ENCODE measurements around the gene TNPO3.
"Not testable (repeated sequence)": the region's sequence is repeated elsewhere in the genome, so short reads cannot be mapped to it uniquely, and the experiment has no call there.

The TNPO3 gene

DNA sequence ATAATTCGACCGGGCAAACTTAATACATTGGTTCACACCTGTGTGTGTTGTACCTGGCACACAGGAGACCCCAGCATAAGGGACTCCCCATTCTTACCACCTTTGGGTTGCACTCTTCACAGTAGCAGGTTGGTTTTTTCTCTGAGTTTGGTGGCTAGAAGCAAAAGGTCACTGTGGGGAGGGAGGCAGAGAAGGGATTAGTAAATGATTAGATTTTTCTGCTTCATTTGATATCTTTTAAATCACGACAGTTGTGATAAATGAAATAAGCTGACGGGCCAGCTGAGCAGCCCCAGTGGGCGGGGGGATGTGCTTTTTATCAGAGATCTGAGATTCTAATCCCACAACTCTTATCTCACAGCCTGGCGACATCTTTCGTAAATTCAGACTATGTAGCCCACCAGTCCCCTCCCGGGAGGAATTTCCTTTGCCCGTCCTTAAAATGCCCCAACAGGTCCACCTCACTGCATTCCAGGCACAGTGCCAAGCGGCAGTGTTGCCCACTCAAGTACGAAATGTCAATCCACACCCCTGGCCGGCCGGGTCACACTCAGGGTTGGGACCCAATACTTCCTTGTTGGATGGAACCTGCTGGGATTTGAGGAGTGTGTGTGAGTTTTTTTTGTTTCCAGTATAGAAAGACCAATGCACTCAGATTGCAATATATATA, 133.9 kb downstream of the TNPO3 start:
- no peak for DNase-seq (ENCODE audit: low read depth)

DNA sequence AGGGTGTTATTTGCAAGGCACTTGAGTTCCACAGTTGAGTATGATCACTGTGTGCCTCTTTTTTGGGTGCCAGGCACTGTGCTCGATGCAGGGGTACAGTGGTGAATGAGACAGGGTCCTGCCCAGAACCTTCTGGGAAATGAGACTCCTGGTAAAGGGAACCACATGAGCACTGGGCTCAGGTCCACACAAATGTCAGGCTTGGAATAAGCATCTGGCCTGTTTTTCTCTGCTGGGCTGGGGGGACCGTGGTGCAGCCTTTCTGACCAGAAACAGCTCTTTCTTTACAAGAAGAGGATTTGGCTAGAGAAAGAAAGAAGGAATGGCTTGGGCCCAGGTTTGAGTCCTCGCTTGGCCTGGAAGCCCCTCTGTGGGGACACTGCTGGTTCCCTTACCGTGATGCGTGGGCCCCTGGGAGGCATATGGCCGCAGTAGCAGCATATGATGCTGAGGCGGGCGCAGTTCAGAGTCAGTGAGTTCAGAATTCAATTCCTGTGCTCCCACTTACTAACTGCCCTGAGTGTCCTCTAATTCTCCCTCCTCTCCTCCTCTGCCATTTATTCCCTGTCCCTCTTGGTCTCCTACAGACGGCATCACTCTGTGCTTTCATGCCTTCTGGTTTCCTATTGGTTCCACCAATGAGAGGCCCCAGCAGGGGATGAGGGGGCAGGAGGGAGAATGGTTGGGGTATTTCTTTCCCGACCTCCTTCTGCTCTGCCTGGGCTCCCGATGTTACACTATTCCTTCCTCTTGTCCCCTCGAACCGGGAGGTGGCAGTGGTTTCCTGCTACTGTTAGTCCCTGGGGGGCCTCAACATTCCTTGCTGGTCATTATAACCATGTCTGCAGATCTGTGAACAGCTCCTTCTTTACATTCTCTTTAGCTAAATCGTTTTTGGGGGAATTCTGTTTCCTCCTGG, 134.8 kb downstream of the TNPO3 start:
- no peak for DNase-seq (ENCODE audit: low read depth)

DNA sequence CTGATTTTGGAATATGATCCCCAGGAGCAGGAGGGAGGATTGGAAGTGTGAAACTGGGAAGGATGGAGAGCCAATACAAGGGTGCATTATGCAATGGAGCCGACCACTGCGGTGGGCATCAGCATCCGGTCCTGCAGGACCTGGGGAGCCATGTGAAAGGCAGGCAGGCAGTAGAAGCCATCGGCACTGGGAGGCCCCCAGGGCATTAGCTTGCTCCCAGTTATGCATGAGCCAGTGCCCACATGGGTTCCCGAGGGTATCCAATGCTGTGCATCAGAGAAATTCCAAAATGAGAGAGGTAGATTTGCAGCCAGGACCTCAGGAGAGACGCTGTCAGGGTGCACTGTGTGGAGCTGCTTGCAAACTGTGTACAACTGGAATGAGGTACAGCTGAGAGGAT, 135.7 kb downstream of the TNPO3 start:
- no peak for DNase-seq (ENCODE audit: low read depth)

DNA sequence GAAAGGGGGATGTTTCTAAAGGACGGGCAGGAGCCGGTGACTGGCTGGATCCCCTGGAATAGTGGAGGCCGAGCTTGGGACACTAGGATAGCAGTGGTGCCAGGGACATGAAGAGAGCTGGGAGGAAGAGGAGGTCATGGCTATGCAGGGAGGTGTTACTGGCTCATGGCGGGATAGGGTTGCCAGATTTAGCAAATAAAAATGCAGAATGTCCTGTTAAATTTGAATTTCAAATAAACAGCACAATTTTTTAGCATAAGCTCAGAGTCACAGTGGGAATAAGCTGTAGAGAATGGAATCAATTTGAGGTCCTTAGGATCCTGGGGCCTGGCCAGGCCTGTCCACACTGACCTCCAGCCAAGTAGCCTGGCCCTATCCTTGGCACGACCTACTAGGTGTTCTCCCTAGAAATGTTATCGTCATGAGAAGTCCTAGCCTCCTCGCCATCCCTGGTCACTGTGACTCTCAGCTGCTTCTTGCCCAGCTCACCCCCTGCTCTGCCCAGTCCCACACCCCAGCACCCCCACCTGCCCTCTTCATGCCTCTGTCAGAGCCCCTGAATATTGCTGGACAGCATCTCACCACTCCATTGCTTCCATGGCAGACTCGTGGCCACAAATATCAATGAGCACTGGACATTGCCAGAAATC, 136.8 kb downstream of the TNPO3 start:
- no peak for DNase-seq (ENCODE audit: low read depth)

DNA sequence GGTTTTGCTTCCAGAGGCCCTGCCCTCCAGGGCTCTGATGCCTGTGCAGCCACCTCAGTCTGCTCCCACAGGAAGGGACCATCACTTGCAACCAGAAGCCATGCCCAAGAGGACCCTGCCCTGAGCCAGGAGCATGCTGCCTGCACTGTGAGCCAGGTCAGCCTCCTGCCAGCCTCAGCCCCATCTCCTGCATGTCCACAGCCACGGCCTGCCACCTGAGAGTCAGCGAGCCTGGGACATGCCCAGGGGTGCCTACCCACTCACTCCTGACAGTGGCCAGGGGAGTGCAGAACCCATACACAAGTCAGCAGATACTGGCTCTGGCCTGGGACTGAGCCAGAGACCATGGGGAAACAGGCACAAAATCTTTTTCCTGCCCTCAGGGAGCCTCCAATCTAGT, 137.8 kb downstream of the TNPO3 start:
- DNase-seq (ENCODE audit: low read depth) = no peak

DNA sequence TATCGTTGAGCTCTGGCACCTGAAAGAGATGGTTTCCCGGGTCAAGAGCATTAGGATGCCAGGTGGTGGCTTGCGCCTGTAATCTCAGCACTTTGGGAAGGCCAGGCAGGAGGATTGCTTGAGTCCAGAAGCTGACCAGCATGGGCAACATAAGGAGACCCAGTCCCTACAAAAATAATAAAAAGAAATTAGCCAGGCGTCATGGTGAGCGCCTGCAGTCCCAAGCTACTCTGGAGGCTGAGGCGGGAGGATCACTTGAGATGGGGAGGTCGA, 138.3 kb downstream of the TNPO3 start:
- DNase-seq (ENCODE audit: low read depth) = no peak

DNA sequence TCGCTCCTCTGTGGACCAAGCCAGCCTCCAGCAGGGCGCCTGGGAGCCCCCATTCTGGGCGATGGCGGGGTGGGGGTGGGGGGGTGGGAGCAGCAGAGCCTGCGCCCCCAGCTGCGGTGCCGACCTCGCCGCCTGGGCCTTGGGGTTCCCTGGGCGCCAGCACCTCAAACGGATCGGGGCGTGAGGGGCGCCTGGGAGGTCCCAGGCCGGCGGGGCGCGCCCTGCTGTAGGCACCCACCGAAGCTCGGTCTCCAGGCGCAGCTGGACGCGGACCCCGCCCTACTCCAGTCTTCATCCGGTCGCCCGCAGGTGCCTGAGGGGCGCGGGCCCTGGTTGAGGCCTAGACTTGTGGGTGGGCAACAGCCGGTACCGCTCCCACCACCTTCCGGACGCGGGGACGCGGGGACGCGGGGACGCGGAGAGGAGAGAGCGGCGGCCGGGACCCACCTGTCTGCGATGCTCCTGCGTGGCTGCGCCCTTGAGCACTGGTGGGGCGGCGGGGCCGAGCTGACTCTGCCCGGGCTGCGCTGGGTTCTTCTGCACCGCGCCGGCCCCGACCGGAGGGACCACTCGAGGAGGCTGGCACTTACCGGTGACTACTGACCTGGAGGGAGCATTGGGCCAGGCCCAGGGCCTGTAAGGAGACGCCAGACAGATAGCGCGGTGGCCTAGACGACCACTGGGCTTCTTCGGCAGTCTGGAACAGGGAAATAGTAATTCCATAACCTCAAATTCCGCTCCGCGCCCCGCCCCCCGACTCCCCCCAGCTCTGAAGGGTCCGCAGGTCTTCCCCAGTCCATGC, 138.9 kb downstream of the TNPO3 start:
- DNase-seq (ENCODE audit: low read depth) = no peak

DNA sequence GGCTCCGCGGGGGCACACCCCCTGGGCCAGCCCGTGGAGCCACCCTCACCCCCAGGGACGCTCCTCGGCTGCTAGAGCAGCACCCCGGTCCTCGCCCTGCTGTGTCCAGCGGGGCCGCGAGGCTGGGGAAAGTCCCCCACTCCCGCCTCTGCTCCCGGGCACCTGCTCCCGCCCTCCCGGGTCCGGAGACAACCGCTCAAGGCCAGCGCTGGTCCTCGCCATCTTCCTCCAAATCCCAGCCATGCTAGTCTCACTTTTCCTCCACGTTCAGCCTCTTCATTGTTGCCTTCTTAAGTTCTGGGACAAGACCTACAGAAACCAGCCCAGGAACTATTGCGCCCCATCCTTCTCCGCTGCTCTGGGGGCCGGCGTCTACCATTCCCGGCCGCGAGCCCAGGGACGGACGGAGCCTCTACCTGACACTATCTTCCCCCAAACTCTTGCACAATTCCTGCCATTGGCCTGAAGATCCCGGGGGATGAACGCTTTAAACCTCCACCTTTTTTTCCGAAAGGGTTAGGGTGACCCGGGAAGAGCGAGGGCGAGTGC, 139.6 kb downstream of the TNPO3 start:
- DNase-seq (ENCODE audit: low read depth) = no peak

DNA sequence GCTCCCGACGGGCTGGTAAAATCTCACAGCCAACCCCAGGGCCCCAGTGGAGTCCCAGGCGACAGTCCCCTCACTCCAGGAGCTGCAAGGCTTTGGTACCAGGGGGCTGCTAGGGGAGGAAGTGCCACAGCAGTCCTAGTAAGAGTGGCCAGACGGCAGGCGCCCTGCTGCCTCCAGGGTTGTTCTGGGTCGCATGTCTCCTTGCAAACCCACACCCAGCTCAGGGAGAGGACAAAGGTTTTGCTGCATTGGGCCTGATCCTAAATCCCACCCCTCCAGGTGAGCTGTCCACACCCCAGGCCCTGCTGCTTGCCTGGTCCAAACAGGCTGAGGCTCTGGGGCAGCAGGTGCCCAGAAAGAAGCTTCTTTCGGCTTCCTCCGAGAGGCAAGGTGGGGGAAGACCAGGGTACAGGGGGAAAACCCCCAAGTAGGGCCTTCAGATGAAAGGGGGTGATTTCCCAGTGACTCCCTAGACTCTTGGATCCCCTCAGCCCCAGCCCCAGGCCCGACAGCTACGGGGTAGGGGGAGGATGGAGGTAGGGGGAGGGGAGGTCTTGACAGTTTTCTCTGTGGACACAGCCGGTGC, 140.3 kb downstream of the TNPO3 start:
- no peak for DNase-seq (ENCODE audit: low read depth)

DNA sequence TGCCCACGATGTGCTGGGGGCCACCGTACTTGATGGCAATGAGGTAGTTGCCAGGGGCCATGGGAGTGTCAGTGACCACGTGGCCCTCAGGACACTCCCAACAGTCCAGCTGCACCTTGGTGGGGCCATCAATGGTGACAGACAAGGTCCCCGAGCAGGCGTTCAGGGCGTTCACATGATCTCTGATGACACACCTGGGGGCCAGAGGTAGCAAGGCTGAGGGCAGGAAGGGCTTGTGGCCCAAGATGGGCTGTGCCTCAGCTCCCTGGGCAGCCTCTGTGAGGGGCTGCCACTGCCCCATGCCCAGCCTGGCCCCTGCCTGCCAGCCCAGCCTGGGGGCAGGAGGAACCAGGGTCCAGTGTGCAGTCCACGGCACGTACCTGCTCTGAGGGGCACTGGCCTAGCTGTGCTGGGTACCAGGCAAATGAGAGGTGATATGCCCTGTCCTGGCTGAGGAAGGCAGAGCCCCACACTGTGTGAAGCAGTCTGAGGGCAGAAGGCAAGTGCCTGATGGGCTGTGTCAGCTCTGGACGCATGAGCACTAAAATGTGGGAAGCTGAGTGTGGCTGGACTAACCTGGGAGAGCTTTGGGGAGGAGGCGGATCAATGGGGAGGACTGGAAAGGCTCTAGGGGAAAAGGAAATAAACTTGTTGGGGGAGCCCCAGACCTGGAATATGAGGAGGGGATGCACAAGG, 140.9 kb downstream of the TNPO3 start:
- DNase-seq (ENCODE audit: low read depth) = no peak

DNA sequence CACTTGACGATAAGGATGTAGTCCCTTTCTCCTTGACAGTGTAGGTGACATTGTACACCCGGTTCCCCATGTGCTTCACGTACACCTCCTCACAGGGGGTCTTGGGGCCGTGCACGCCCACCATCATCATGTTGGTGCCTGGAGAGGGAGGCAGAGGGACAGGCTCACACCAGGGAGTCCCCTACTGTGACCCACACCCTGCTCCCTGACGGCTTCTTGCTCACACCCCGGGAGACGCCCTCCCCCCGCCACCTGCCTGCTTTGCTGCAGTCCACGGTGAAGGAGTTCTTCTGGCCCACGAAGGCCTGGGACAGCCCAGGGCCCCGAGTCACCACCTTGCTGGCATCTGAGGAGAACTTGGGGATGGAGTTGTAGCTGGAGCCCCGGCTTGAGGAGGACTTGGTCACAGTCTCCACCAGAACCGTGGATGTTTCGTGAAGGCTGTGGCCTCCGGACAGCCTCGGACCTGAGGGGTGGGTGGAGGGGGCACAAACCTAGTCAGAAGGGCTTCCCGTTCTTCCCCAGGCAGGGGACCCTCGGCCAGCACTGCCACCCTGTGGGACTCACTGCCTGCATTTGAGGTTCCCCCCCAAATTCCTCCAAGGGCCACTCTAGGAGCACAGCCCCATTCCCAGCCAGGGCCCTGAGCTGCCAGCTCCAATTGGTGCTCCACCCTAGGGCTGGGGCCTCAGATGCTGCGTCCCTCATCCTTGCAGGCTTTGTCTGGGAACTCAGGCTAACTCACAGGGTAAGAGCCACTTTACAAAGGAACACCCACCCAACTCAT, 142.0 kb downstream of the TNPO3 start:
- DNase-seq (ENCODE audit: low read depth) = not testable (repeated sequence)

DNA sequence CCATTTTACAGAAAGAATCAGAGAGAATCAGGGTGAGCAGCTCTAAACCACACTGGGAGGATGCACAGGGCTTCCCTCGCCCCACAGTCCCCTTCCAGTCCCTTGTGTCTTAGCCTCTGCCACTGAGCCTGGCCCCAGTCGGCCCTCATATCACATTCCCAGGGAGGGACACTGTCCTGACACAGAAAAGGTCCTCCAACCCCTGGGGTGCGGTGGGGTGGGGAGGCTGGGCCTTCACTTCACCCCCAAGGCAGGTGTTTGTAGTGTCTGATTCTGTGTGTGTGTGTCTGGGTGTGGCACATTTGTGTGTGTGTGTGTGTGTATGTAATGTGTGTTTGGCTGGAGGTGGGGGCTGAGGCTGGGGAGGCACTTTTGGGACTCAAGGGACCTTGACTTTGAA, 142.6 kb downstream of the TNPO3 start:
- no peak for DNase-seq (ENCODE audit: low read depth)

DNA sequence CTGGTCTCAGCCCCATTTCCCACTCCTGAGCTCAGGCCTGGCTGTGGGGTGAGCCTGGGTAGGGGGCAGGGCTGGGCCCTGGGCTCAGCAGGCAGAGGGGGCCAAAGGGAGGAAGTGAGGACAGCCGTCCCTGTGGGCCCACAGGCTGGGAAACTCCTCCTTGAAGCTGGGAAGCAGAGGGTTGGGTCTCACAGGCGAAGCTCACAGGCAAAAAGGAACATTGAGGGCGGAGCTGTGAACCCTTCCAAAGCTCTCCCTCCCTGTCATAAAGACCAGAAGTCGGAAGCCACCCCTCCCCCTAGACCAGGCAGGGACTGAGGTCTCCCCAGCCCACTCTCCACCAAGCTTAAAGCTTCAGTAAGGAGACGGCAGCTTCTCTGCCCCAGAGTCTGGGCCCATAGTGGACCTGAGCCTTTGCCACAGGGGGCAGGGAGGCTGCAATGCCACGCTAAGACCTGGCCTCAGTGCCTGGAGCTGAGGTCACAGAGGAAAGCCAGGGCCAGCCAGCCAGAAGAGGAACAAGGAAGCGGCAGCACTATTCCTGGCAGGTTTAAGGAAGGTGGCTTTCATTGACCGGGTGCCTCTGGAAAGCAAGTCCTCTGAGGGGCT, 143.4 kb downstream of the TNPO3 start:
- no peak for DNase-seq (ENCODE audit: low read depth)

DNA sequence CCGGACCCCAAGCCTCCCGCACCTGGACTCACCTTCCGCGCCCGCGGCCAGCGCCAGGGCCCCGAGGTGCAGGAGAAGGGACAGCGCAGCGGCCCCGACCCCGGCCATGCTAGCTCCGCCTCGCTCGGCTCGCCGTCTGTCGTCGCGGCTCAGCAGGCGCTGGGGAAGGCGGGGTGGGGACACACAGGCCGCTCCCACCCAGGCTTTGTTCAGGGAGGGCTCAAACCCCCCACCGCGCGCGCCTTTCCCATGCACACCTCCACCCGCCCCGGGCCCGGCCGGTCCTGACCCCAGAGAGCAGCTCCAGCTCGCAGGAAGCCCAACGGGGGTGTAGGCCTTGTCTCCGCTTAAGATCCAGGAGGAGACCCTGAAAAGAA, 144.4 kb downstream of the TNPO3 start, which contains the start of gene KCP:
Gene KCP, minus strand, starts transcription at position 141 of the 377 bp plus-strand sequence. Its CDS starts 33 bp downstream, at position 108.
- no peak for DNase-seq (ENCODE audit: low read depth)

DNA sequence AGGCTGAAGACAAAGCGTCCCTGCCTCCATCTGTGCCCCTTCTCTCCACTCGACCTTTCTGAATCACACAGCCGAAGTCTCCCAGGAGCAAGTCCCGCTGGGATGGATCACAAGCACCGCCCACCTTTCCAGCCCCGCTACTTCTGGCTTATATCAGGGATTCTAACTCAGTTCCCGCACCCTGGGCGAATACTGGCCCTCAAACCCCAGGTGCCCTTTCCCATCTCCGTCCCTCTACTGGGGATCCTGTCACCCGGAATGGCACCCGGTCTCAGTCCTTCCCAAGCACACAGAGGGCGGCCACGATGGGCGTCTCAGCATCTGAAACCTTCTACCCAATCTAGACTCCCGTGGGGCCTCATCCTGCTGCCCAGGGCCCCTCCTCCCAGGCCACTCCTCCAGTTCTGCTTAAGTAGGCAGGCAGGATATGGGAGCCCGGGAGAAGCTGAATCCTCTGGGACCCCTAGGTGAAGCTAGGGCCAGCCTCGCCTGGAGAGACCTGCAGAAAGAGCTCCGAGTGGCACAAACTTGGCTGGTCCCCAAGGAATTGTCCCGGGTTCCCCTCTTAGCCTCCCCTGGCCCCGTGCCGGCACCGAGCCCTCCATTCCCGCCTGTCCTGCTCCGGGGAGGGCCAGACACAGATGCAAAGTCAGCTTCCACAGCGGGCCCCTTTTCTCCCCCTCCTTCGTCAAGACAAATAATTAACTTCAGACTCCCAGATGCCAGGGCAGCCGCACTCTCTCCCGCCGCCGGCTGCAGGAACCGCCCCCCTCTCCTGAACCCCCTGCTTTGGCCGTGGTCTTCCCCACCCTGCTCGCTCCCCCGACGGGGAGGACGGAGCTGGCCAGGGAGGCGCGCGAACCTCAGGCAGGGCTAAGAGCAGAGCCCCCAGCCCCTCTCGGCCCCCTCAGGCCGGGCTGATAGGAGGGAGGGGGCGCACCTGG, 145.0 kb downstream of the TNPO3 start:
- peak; percentile 25 for DNase-seq (ENCODE audit: low read depth)

DNA sequence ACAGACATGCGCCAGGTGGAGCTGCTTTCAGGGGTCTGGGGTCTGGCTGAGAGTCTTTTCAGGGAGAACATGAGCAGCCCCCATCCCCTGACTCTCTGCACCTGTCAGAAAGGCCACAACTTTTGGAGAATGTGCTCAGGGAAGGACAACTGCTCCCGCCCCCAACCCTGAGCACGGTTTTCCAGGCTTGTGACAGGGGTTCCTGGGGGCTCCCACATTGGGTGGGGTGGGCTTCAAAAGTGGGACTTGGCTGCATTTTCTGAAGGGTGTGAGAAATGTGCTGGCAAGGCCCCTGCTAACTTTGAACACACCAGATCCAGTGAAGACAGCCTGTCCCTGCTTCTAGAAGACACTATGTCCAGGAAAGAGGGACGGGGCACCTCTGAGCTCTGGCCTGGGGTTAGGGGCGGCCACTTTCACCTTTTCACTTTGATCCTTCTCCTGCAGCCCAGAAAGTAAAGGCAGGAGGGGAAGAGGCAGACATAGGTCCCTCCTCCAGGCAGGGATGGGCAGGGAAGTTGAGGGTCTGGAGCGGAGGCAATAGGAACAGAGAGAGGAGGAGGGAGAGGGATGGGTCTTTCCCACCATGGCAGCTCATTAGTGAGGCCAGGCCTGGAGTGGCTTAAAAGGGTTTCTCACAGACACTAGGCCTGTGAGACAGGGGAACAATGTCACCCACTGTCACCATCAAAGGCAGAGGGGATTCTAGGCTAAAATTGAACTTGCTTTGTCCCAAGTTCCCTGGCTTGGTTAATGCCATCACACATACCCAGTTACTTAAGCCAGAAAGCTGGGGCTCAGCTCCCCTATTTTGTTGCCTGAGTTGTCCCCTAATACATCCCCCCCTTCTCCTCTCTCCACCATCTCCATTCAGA, 145.9 kb downstream of the TNPO3 start:
- DNase-seq (ENCODE audit: low read depth) = no peak

DNA sequence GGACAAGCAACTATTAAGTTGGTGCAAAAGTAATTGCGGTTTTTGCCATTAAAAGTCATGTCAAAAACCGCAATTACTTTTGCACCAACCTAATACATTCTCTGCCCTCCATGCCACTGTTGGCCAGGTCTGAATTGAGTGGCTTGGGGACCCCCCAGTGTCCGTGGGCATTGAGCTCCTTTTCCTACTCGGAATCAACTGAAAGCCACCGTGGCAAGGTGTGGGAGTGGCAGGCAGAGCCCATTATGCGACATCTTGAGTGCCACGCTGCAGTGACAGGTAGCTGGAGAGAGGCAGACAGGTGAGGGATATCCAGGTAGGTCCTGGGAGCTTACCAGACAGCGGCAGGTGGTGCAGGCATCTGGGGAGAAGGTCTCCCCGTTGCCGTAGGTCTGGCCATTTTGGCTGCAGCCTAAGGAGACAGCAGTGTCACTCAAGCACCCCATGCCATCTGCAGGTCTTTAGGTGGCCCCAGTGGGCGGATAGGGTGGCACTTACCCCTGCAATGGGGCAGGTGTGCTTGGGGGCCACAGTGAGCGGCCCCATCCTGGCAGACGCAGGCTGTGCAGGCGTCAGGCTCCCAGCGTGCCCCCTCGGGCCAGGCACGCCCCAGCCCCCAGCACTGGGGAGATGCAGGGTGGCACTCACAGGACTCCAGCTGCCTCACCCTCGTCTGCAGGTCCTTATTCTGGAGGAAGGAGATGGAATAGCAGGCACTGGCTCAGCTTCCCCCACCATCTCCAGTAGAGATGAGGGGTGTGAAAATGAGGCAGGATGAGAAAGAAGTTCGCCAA, 147.9 kb downstream of the TNPO3 start:
- DNase-seq (ENCODE audit: low read depth) = no peak

All from iris pigment epithelial cell (primary cell).